Brain microvascular endothelial cell (primary cell): ENCODE data around the gene REST.
A peak's percentile ranks its signal among the peaks of the same experiment; 100 is the strongest.

Experiments used
- DNase-seq: peaks from one replicate; pipeline ENCODE4 v3.0.0-alpha.2; 2020
- H3K27ac ChIP-seq: fragments of 250-450 bp; sonication (Bioruptor Pico); 2 replicates; pipeline ENCODE4 v1.5.1; 2020; ENCODE audit warnings: mild to moderate bottlenecking, moderate library complexity
- H3K27me3 ChIP-seq: fragments of 250-450 bp; sonication (Bioruptor Pico); replicated peaks from 2 replicates; pipeline ENCODE4 v1.5.1; 2020; ENCODE audit warnings: mild to moderate bottlenecking
- H3K36me3 ChIP-seq: fragments of 250-450 bp; sonication (Bioruptor Pico); replicated peaks from 2 replicates; pipeline ENCODE4 v1.5.1; 2020; ENCODE audit warnings: mild to moderate bottlenecking
- H3K4me3 ChIP-seq: 2 replicates; pipeline ENCODE4 v1.5.1; 2011; ENCODE audit warnings: low read depth, mild to moderate bottlenecking, control low read depth, low read length, moderate library complexity
- CTCF ChIP-seq: IDR thresholded peaks from 2 replicates; pipeline ENCODE4 v1.5.1; 2011; ENCODE audit warnings: low read depth, mild to moderate bottlenecking, moderate library complexity, low read length, control low read depth, inconsistent platforms; ENCODE audit errors: missing control alignments
- in situ Hi-C: cut with HindIII; loops from 2 replicates; pipeline ENCODE4 v1.10.0; 2017; ENCODE audit warnings: low sequenced_read_pairs, low pct_ligation_motif_present

The REST gene

DNA sequence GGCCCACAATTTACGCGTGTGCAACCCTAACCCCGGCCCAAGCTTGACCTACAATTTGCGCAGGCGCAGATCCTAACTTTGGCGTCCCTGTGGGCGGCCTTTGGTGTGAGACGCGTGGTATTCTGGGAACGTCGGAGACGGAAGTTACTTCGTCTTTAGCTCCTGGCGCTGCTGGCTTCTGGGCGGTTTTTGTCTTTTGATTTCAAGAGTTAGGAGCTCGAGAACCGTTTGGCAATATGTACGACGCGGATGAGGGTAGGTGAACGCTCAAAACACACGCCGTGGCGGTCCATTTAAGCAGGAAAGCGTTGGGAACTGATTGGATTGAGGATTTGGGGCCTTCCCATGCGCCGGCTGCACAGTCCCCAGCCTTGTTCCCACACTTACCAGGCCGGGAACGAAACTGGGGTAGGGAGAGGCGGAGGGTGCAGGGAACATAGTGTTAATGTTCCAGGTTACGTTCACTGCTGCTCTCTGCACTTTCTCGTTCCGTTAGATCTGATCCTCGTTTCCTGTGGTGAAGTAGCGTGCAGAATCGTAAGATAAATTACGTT lies 71.1 kb downstream of the REST start, which contains the start of gene POLR2B:
Gene POLR2B, plus strand, starts transcription at position 147 of the 554 bp plus-strand sequence. Its CDS starts 90 bp downstream, at position 237.
- DNase-seq = peak; percentile 91
- TF ChIP-seq CTCF = no peak
- Histone ChIP-seq H3K27me3 (no peaks in the 10 kb centered on the region), H3K27ac (peak within 1 kb of the TSS; percentile 83), H3K36me3 (peaks cover 4% of the 10 kb centered on the region), H3K4me3 (peak within 1 kb of the TSS; percentile 96)
- in situ Hi-C loops = no loop called here

- in situ Hi-C loops = no loop called here
- peak; percentile 65 for DNase-seq
- peak overlapping the region; percentile 96 for H3K4me3 ChIP-seq
- peak overlapping the region; percentile 83 for H3K27ac ChIP-seq
- peaks cover 4% of the 10 kb centered on the region for H3K36me3 ChIP-seq
- no peaks in the 10 kb centered on the region for H3K27me3 ChIP-seq
- TF ChIP-seq CTCF = no peak
Measured at GRCh38 chr4:56979421-56980072, 71.8 kb downstream of the REST start.

GRCh38 chr4:56981795-56982201 lies 74.1 kb downstream of the REST start:
- peaks cover 15% of the 10 kb centered on the region for H3K36me3 ChIP-seq
- no peak overlapping the region for H3K4me3 ChIP-seq
- in situ Hi-C loops = no loop called here
- DNase-seq = peak; percentile 53
- H3K27ac ChIP-seq = peak overlapping the region; percentile 92
- no peaks in the 10 kb centered on the region for H3K27me3 ChIP-seq
- TF ChIP-seq CTCF = no peak

GRCh38 chr4:56986192-56986591 lies 78.5 kb downstream of the REST start:
- Histone ChIP-seq H3K27ac (no peak overlapping the region), H3K36me3 (peaks cover 40% of the 10 kb centered on the region), H3K4me3 (no peak overlapping the region), H3K27me3 (no peaks in the 10 kb centered on the region)
- TF ChIP-seq CTCF = no peak
- DNase-seq = no peak
- in situ Hi-C loops = no loop called here

- H3K27ac ChIP-seq = no peak overlapping the region
- in situ Hi-C loops = no loop called here
- no peaks in the 10 kb centered on the region for H3K27me3 ChIP-seq
- no peak for TF ChIP-seq CTCF
- peaks cover 48% of the 10 kb centered on the region for H3K36me3 ChIP-seq
- no peak overlapping the region for H3K4me3 ChIP-seq
- DNase-seq = no peak
Measured at GRCh38 chr4:56986952-56987351, 79.3 kb downstream of the REST start.
